ENCODE measurements around the gene KIF26B. TPM values are rescaled to one million over a fixed set of nuclear protein-coding genes. Genes with fewer than 3 reads are reported as not detected.

KIF26B gene
- total RNA-seq, 1 experiment from 2014 or later = 1.2 TPM

GRCh38 chr1:245682638-245683628 is 528.1 kb downstream of the KIF26B start:
- ChIA-PET CTCF (no interaction called here), POLR2A (no interaction called here)
- H3K4me3 Mint-ChIP-seq = no peak overlapping the region
- no peak for ATAC-seq
- peaks cover 13% of the 10 kb centered on the region for H3K27me3 Mint-ChIP-seq (ENCODE audit: low read depth)
- H3K9me3 Mint-ChIP-seq = no peaks in the 10 kb centered on the region
- no peaks in the 10 kb centered on the region for H3K36me3 Mint-ChIP-seq
- H3K4me1 Mint-ChIP-seq = no peaks in the 10 kb centered on the region
- no peak overlapping the region for H3K27ac Mint-ChIP-seq
- no peak for DNase-seq (ENCODE audit: low spot score)
- TF ChIP-seq ZNF219 (CRISPR knock-in tag; IDR thresholded peaks at IDR 0.05; ENCODE audit: borderline replicate concordance) = no peak
- TF ChIP-seq EMX1 (CRISPR knock-in tag; IDR thresholded peaks at IDR 0.05) = no peak
- no peak for TF ChIP-seq KAT7 (CRISPR knock-in tag; IDR thresholded peaks at IDR 0.05; ENCODE audit: borderline replicate concordance)
- no peak for TF ChIP-seq NFATC4 (CRISPR knock-in tag; IDR thresholded peaks at IDR 0.05)
- no peak for TF ChIP-seq FOXK1 (CRISPR knock-in tag; IDR thresholded peaks at IDR 0.05)
- TF ChIP-seq, protein P1, sequence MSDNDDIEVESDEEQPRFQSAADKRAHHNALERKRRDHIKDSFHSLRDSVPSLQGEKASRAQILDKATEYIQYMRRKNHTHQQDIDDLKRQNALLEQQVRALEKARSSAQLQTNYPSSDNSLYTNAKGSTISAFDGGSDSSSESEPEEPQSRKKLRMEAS (CRISPR knock-in tag; IDR thresholded peaks at IDR 0.05) = no peak
- TF ChIP-seq GABPB1 (CRISPR knock-in tag; IDR thresholded peaks at IDR 0.05) = no peak
- TF ChIP-seq FOXJ3 (CRISPR knock-in tag; IDR thresholded peaks at IDR 0.05; ENCODE audit: borderline replicate concordance) = no peak
- TF ChIP-seq, protein P2, sequence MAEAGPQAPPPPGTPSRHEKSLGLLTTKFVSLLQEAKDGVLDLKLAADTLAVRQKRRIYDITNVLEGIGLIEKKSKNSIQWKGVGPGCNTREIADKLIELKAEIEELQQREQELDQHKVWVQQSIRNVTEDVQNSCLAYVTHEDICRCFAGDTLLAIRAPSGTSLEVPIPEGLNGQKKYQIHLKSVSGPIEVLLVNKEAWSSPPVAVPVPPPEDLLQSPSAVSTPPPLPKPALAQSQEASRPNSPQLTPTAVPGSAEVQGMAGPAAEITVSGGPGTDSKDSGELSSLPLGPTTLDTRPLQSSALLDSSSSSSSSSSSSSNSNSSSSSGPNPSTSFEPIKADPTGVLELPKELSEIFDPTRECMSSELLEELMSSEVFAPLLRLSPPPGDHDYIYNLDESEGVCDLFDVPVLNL (CRISPR knock-in tag; IDR thresholded peaks at IDR 0.05; ENCODE audit: borderline replicate concordance, low read depth) = no peak
- TF ChIP-seq CTCF (IDR thresholded peaks at IDR 0.05) = no peak
- no peak for TF ChIP-seq AFF4 (CRISPR knock-in tag; IDR thresholded peaks at IDR 0.05; ENCODE audit: borderline replicate concordance)
- no peak for TF ChIP-seq SMAD3 (CRISPR knock-in tag; IDR thresholded peaks at IDR 0.05; ENCODE audit: borderline replicate concordance)

- Mint-ChIP-seq H3K36me3 (no peaks in the 10 kb centered on the region), H3K4me1 (no peaks in the 10 kb centered on the region), H3K9me3 (no peaks in the 10 kb centered on the region), H3K27ac (no peak overlapping the region), H3K4me3 (no peak overlapping the region), H3K27me3 (ENCODE audit: low read depth) (peaks cover 13% of the 10 kb centered on the region)
- POLR2A ChIA-PET = no interaction called here
- DNase-seq (ENCODE audit: low spot score) (no peak), ATAC-seq (no peak)
- CTCF ChIA-PET = no interaction called here
- TF ChIP-seq, protein P2 (CRISPR knock-in tag; IDR thresholded peaks at IDR 0.05; ENCODE audit: borderline replicate concordance, low read depth) = no peak
- TF ChIP-seq ZNF281 (CRISPR knock-in tag; IDR thresholded peaks at IDR 0.05) (no peak), ERG (CRISPR knock-in tag; IDR thresholded peaks at IDR 0.05) (no peak), IRF2 (CRISPR knock-in tag; IDR thresholded peaks at IDR 0.05; ENCODE audit: borderline replicate concordance, low read depth) (no peak)
- TF ChIP-seq, protein P3, sequence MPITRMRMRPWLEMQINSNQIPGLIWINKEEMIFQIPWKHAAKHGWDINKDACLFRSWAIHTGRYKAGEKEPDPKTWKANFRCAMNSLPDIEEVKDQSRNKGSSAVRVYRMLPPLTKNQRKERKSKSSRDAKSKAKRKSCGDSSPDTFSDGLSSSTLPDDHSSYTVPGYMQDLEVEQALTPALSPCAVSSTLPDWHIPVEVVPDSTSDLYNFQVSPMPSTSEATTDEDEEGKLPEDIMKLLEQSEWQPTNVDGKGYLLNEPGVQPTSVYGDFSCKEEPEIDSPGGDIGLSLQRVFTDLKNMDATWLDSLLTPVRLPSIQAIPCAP (CRISPR knock-in tag; IDR thresholded peaks at IDR 0.05) = no peak
- TF ChIP-seq, protein P4, sequence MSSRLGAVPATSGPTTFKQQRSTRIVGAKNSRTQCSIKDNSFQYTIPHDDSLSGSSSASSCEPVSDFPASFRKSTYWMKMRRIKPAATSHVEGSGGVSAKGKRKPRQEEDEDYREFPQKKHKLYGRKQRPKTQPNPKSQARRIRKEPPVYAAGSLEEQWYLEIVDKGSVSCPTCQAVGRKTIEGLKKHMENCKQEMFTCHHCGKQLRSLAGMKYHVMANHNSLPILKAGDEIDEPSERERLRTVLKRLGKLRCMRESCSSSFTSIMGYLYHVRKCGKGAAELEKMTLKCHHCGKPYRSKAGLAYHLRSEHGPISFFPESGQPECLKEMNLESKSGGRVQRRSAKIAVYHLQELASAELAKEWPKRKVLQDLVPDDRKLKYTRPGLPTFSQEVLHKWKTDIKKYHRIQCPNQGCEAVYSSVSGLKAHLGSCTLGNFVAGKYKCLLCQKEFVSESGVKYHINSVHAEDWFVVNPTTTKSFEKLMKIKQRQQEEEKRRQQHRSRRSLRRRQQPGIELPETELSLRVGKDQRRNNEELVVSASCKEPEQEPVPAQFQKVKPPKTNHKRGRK (CRISPR knock-in tag; IDR thresholded peaks at IDR 0.05; ENCODE audit: borderline replicate concordance) = no peak
These were observed 528.9 kb downstream of the KIF26B start for GRCh38 chr1:245683676-245684075.
